ENCODE data around the gene CTBP2.
"Not testable (repeated sequence)": the region's sequence is repeated elsewhere in the genome, so short reads cannot be mapped to it uniquely, and the experiment has no call there.

CTBP2 gene

DNA sequence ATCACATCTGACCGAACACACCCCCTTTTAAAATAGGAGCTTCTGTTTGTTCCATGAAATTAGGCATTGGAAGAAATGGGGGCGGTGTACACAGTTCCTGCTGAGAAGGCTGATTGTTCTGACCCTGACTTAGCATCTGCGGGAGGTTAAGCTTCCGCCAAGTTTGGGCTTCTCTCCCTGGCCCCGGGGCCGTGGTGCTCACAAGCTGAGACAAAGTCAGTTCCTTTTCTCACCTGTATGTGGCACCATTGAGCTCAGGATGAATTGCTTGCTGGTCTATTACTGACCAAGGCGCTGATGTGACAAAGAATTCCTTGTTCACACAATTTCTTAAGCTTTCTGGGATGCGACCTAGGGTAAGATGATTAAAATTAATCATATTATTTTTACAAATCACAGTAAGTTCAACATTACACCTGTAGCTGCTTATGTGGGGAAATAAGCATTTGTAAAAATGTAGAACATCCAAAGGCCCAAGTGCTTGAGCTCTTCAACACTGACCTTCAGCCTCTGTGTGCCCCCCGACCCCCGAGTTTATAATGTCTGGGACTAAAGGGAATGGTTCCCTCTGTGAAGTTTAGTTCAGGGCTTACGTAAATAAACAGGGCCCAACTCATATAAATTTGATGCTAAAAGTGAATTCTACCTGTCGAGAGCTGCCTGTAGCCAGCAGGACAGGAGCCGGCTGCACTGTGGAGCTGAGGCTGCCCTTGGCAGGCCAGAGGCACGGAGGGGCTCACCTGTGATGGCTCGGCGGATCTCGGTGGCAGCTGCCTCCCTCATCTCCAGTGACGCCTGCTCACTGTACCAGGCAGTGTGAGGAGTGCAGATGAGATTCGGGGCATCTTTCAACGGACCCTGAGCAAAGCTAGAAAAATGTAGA, 167.7 kb downstream of the CTBP2 start:
- H3K4me3 ChIP-seq (ENCODE audit: control insufficient read depth, low read depth, low read length): no peak overlapping the region
- TF ChIP-seq, protein P1, sequence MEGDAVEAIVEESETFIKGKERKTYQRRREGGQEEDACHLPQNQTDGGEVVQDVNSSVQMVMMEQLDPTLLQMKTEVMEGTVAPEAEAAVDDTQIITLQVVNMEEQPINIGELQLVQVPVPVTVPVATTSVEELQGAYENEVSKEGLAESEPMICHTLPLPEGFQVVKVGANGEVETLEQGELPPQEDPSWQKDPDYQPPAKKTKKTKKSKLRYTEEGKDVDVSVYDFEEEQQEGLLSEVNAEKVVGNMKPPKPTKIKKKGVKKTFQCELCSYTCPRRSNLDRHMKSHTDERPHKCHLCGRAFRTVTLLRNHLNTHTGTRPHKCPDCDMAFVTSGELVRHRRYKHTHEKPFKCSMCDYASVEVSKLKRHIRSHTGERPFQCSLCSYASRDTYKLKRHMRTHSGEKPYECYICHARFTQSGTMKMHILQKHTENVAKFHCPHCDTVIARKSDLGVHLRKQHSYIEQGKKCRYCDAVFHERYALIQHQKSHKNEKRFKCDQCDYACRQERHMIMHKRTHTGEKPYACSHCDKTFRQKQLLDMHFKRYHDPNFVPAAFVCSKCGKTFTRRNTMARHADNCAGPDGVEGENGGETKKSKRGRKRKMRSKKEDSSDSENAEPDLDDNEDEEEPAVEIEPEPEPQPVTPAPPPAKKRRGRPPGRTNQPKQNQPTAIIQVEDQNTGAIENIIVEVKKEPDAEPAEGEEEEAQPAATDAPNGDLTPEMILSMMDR (conservative IDR thresholded peaks at IDR 0.05; ENCODE audit: control insufficient read depth, insufficient read depth, low read depth, low read length): peak; percentile 55
- DNase-seq (ENCODE audit: low read depth): peak; percentile 75

DNA sequence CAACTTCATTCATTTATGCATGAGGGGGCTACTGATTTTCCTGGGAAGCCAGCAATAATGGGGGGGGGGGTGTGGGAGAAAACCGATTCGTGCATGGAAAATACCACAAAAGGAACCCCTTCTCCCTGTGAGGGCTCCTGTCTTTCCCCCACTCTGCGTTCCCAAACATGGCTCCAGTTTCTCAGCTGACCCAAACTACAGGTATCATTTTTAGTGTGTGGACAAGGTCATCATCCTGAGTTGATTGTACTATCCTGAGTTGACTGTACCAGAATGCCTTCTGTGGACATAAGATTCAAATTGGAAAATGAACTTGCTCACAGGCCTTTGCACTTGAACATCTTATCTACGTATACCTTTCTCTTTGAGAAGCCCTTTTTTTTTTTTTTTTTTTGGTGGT, 168.5 kb downstream of the CTBP2 start:
- H3K4me3 ChIP-seq (ENCODE audit: control insufficient read depth, low read depth, low read length): no peak overlapping the region
- no peak for DNase-seq (ENCODE audit: low read depth)
- TF ChIP-seq, protein P1 (conservative IDR thresholded peaks at IDR 0.05; ENCODE audit: control insufficient read depth, insufficient read depth, low read depth, low read length): no peak

DNA sequence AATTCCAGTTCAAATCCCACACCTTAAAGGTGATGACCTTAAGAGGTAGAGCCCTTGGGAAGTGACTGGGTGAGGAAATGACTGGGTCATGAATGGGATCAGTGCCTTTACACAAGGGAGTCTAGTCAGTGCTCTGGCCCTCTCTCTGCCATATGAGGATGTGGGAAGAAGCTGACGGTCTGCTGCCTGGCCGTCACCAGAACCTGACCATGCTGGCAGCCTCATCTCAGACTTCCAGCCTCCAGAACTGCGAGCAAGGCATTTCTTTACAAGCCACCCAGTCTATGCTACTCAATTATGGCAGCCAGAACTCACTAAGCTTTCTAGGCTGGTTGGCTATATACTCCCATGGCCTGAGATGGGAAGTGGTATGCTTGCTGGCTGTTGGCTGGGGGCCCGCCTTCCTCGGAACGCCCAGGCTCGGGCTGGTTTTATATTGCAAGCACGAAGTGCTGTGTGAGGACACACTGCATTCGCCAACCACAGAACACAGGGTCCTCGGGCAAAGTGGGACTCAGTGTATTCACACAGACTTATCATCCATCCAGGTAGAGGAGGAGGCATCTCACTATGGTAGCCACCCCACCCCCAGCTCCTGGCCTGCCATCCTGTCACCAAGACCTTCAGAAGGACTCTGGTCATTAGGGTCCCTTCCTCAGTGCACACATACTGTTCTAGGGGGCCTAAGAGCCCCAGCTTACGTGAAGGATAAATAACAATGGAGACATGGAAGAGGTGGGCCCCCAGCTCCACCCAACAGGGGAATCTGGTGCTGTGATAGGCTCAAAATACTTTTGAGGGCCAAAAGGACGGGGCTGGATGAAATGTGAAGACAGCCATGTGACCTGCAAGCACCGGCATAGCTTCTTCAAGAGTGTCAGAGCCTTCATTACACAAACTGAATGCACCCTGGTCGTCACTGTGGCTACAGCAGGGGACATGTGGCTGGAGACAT, 169.4 kb downstream of the CTBP2 start:
- TF ChIP-seq, protein P1 (conservative IDR thresholded peaks at IDR 0.05; ENCODE audit: control insufficient read depth, insufficient read depth, low read depth, low read length): no peak
- H3K4me3 ChIP-seq (ENCODE audit: control insufficient read depth, low read depth, low read length): no peak overlapping the region
- no peak for DNase-seq (ENCODE audit: low read depth)

DNA sequence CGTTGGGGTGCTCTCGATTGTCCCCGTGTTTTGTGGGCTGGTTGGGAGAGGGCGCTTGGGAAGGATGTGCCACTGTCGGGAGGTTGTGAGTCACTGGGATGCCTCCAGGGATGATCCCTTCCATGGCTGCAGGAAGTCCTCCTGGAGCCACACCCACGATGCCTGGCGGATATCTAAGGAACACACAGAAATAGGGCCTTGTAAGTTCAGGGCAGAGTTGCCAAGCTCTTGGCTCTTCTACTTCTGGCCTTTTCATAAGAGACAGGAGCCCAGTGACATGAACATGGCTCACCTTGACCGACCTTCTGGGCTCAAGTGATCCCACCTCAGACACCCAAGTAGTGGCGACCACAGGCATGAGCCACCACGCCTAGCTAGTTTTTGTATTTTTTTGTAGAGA, 170.8 kb downstream of the CTBP2 start:
- peak; percentile 42 for DNase-seq (ENCODE audit: low read depth)
- H3K4me3 ChIP-seq (ENCODE audit: control insufficient read depth, low read depth, low read length): no peak overlapping the region
- TF ChIP-seq, protein P1 (conservative IDR thresholded peaks at IDR 0.05; ENCODE audit: control insufficient read depth, insufficient read depth, low read depth, low read length): no peak

DNA sequence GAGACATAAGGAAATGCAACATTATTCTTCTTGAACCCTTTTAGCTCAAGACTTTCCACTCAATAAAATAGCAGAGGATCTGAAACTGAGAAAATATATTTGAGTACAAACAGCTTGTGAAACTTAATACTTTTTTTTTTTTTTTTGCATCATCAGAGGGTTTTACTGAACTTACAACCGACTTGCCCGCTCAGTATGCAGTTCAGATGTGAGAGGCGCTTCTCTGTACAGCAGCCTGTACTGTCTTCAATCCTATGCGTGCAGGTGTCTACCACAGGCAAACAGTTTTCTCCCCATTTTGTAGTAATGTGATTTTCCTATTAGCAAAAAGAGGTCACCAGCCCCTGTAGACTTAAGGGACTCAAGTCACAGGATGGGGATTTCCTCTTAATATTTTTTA, 171.6 kb downstream of the CTBP2 start:
- DNase-seq (ENCODE audit: low read depth); H3K4me3 ChIP-seq (ENCODE audit: control insufficient read depth, low read depth, low read length): not testable (repeated sequence)

DNA sequence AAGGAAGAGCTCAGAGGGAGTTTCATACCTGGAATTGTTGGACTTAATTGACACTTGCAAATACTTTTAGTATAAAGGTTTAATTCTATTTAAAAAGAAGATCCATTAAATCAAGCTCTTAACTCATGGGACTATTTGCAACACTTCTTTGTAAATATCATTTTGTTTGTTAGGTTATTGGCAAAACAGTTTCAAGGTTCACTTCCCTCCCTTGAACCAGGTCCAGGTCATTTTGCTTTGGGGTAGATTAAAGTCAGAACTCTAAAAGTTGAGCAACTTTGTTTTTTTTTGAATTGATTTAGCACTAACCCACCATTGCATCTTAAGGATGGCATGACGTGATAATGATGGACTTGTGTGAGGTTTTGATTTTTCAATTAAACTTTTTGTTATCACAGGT, 172.6 kb downstream of the CTBP2 start:
- no peak for DNase-seq (ENCODE audit: low read depth)
- TF ChIP-seq, protein P1 (conservative IDR thresholded peaks at IDR 0.05; ENCODE audit: control insufficient read depth, insufficient read depth, low read depth, low read length): no peak

DNA sequence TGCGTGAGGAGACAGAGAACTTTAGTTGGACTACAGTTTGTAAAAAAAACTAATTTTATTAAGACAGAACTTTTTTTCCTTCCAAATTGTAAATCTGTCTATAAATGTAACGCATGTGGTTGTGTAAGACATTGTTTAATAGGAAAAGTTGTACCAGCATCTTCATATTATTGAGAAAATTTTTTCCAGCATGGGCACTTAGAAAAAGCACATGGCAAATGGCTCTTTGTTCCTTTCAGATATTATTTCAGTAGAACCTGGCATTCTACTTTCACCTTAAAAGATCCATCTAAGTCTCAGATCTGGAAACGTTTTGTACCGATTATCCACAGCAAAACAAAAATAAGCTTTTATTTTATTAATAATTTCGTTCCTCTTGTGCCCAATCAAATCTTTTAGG, 175.2 kb downstream of the CTBP2 start:
- TF ChIP-seq, protein P1 (conservative IDR thresholded peaks at IDR 0.05; ENCODE audit: control insufficient read depth, insufficient read depth, low read depth, low read length): no peak
- no peak for DNase-seq (ENCODE audit: low read depth)

More for the DNA sequence above, 172.6 kb downstream of the CTBP2 start:
- no peak overlapping the region for H3K4me3 ChIP-seq (ENCODE audit: control insufficient read depth, low read depth, low read length)

More for the DNA sequence above, 175.2 kb downstream of the CTBP2 start:
- H3K4me3 ChIP-seq (ENCODE audit: control insufficient read depth, low read depth, low read length): no peak overlapping the region

Measured in fibroblast of mammary gland (primary cell).